ENCODE measurements around the gene HTT. TPM values are rescaled to one million over a fixed set of nuclear protein-coding genes. Genes with fewer than 3 reads are reported as not detected.

Gene HTT
- total and polyA plus RNA-seq, 2 of the 13 experiments (the other 11 are each of a cell fraction or from before 2014, with no cell fraction given) = 17.5 to 19.5 TPM

GRCh38 chr4:3244747-3245146 lies 170.3 kb downstream of the HTT start:
- ATAC-seq = no peak
- ChIA-PET POLR2A (no interaction called here), CTCF (ENCODE audit: low intra/inter-chr PET ratio, low total read pairs) (no interaction called here)
- DNase-seq (ENCODE audit: low spot score) = no peak
- peak; percentile 4 for TF ChIP-seq AGO2 (optimal IDR thresholded peaks at IDR 0.05; ENCODE audit: low read depth, low read length)
- TF ChIP-seq ZFY (CRISPR knock-in tag; IDR thresholded peaks at IDR 0.05) = no peak
- Histone ChIP-seq H3K36me3 (replicated peaks in 1 of 2; ENCODE audit: control insufficient read depth in 1 of 2, insufficient read depth in 2 of 2, low read length in 2 of 2) (peaks cover 9 to 19% of the 10 kb centered on the region in 2 experiments; a peak in 4 of 5 replicates), H3K9me3 (ENCODE audit: low read length) (no peaks in the 10 kb centered on the region), H3K79me2 (ENCODE audit: insufficient read depth, low read length) (no peaks in the 10 kb centered on the region), H3K4me2 (ENCODE audit: low read depth, low read length) (no peak overlapping the region), H2AFZ (ENCODE audit: low read length) (no peak overlapping the region), H3K27ac (ENCODE audit: extremely low read length, insufficient read depth, low read length) (no peak overlapping the region), H3K9ac (ENCODE audit: insufficient read depth, low read depth, low read length) (no peak overlapping the region), H3K4me1 (ENCODE audit: insufficient read depth, low read length) (peaks cover 8% of the 10 kb centered on the region), H3K4me3 (replicated peaks in 1 of 3; ENCODE audit: insufficient read depth in 1 of 3, low read depth in 2 of 3, low read length in 3 of 3) (no peak overlapping the region), H3K27me3 (ENCODE audit: control insufficient read depth in 1 of 2, insufficient read depth in 2 of 2, low read length in 2 of 2) (no peaks in the 10 kb centered on the region), H4K20me1 (ENCODE audit: insufficient read depth, low read length) (0 out of 2 replicates have a peak, but pooled peaks cover 3% of the 10 kb centered on the region)
- WGBS (ENCODE audit: low lambda C conversion rate) = 90% methylated on average over 2 of the region's 9 CpGs
- FAIRE-seq = no peak
- intact Hi-C loops (cut with micrococcal nuclease; ENCODE audit: unreplicated experiment) = no loop called here
- in situ Hi-C loops (cut with HindIII; ENCODE audit: extremely low pct_ligation_motif_present, low pct_unique_long_range_greater_than_20kb) = no loop called here
- no TSS peak for BruUV-seq (replicated peaks)

- WGBS (ENCODE audit: low lambda C conversion rate) = 80% methylated on average over 3 of the region's 6 CpGs
- FAIRE-seq = no peak
- TF ChIP-seq FIP1L1 (IDR thresholded peaks at IDR 0.05; ENCODE audit: borderline replicate concordance, insufficient read depth, low read depth, low read length) = no peak
- TF ChIP-seq E2F2 (CRISPR knock-in tag; IDR thresholded peaks at IDR 0.05; ENCODE audit: borderline replicate concordance) = no peak
- TF ChIP-seq YEATS4 (CRISPR knock-in tag; IDR thresholded peaks at IDR 0.05; ENCODE audit: borderline replicate concordance) = no peak
- TF ChIP-seq ARID2 (CRISPR knock-in tag; IDR thresholded peaks at IDR 0.05; ENCODE audit: borderline replicate concordance) = no peak
- no peak for TF ChIP-seq NFKB2 (CRISPR knock-in tag; IDR thresholded peaks at IDR 0.05; ENCODE audit: borderline replicate concordance)
- no peak for TF ChIP-seq CBX2 (IDR thresholded peaks at IDR 0.05; ENCODE audit: low read depth, low read length)
- TF ChIP-seq CBX2 (CRISPR knock-in tag; IDR thresholded peaks at IDR 0.05; ENCODE audit: low read depth) = no peak
- no peak for TF ChIP-seq TEAD2 (CRISPR knock-in tag; IDR thresholded peaks at IDR 0.05)
- TF ChIP-seq CENPBD1 (CRISPR knock-in tag; IDR thresholded peaks at IDR 0.05; ENCODE audit: borderline replicate concordance, low read depth) = no peak
- no peak for TF ChIP-seq ZNF557 (CRISPR knock-in tag; IDR thresholded peaks at IDR 0.05)
- no peak for TF ChIP-seq ZGPAT (CRISPR knock-in tag; IDR thresholded peaks at IDR 0.05)
- TF ChIP-seq KAT7 (CRISPR knock-in tag; IDR thresholded peaks at IDR 0.05; ENCODE audit: borderline replicate concordance) = no peak
- TF ChIP-seq WIZ (CRISPR knock-in tag; IDR thresholded peaks at IDR 0.05) = no peak
- TF ChIP-seq ZNF383 (CRISPR knock-in tag; IDR thresholded peaks at IDR 0.05; ENCODE audit: borderline replicate concordance) = no peak
- no peak for TF ChIP-seq IKZF1 (IDR thresholded peaks at IDR 0.05)
Measured at GRCh38 chr4:3245676-3246075, 171.2 kb downstream of the HTT start.

More at GRCh38 chr4:3245676-3246075, 171.2 kb downstream of the HTT start:
- intact Hi-C loops (cut with micrococcal nuclease; ENCODE audit: unreplicated experiment) (no loop called here), in situ Hi-C loops (cut with HindIII; ENCODE audit: extremely low pct_ligation_motif_present, low pct_unique_long_range_greater_than_20kb) (no loop called here)
- no TSS peak for BruUV-seq (replicated peaks)
- Histone ChIP-seq H3K4me3 (replicated peaks in 1 of 3; ENCODE audit: insufficient read depth in 1 of 3, low read depth in 2 of 3, low read length in 3 of 3) (no peak overlapping the region), H3K79me2 (ENCODE audit: insufficient read depth, low read length) (no peaks in the 10 kb centered on the region), H4K20me1 (ENCODE audit: insufficient read depth, low read length) (0 out of 2 replicates have a peak, but pooled peaks cover 3% of the 10 kb centered on the region), H3K27ac (ENCODE audit: extremely low read length, insufficient read depth, low read length) (no peak overlapping the region), H3K4me2 (ENCODE audit: low read depth, low read length) (no peak overlapping the region), H3K4me1 (ENCODE audit: insufficient read depth, low read length) (peaks cover 15% of the 10 kb centered on the region), H2AFZ (ENCODE audit: low read length) (no peak overlapping the region), H3K9ac (ENCODE audit: insufficient read depth, low read depth, low read length) (no peak overlapping the region), H3K27me3 (ENCODE audit: control insufficient read depth in 1 of 2, insufficient read depth in 2 of 2, low read length in 2 of 2) (no peaks in the 10 kb centered on the region), H3K9me3 (ENCODE audit: low read length) (no peaks in the 10 kb centered on the region), H3K36me3 (replicated peaks in 1 of 2; ENCODE audit: control insufficient read depth in 1 of 2, insufficient read depth in 2 of 2, low read length in 2 of 2) (peaks cover 4 to 12% of the 10 kb centered on the region in 2 experiments; a peak in 3 of 5 replicates)
- no peak for ATAC-seq
- DNase-seq (ENCODE audit: low spot score) = no peak
- ChIA-PET CTCF (ENCODE audit: low intra/inter-chr PET ratio, low total read pairs) (no interaction called here), POLR2A (no interaction called here)

All from HepG2 (cell line).